GM21529 (cell line): ENCODE measurements around the gene EPS8L3.

ENCODE experiments used
- ATAC-seq: cut with Tn5 transposase; IDR thresholded peaks from one replicate; pipeline ENCODE4 v1.9.1; 2021; ENCODE audit not compliant: unreplicated experiment

Gene EPS8L3

GRCh38 chr1:109739738-109740614 lies 23.7 kb downstream of the EPS8L3 start:
- peak; percentile 56 for ATAC-seq

DNA sequence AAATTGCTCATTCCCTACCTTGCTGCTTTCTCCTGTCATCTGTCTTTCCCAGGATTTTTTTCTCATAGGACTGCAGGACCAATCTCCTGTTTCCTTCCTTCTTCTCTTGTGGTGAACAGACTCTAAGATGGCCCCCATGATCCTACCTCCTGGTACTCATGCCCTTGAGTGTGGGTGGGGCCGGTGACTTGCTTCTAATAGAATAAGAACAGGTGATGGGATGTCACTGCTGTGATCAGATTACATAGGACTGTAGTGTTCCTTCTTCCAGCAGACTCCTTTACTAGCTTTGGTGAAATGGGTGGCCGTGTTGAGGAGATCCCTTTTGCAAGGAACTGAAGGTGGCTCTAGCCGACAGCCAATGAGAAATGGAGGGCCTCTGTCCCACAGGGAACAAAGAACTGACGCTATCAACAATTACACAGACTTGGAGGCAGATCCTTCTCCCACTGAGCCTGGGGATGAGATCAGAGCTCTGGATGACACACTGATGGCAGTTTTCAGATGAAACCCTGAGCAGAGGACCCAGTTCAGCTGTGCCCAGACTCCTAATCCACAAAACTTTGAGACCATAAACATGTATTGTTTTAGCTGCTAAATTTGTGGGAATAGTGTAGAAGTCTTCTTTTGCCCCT lies 30.4 kb downstream of the EPS8L3 start:
- ATAC-seq: no peak

DNA sequence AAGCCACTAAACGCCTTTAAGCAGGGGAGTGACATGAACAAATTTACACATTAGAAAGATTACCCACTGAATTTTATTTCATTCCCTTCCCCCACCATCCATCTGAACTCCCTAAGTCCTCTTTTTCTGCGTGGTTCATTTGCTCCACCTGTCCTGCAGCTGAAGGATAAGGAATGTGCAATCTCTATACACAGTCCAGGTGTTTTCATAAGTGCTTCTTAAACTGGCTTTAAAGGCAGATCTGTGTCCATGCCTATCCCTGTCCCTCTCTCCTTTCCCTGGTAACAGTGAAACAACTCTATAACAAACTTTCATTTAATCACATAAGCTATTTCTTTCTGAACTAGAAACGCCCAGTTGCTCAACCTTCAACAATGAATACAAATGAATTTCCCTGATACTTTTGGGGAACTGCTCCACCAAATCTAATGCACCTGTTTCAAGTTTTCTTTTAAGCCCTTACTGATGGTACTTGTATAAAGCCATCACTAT lies 31.3 kb downstream of the EPS8L3 start:
- no peak for ATAC-seq

DNA sequence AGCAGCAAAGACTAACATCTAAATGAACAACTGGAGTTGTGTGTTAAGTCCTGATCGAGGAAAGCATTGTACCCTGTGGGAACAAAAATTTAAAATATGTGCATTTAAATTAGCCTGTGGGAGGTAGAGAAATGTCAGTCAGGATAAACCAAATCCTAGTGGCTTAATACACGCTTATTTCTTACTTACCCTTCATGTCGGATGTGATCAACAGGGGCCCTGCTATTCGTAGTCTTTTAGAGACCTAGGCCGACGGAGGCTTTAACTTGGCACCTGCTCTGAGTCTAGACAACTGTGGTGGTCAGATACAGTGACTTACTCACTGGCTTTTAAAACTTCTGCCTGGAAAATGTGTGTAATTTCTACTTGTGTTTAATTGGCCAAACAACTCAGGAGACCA lies 33.1 kb downstream of the EPS8L3 start:
- ATAC-seq: no peak

- ATAC-seq: no peak
Measured at GRCh38 chr1:109728870-109729269, 34.9 kb downstream of the EPS8L3 start.

DNA sequence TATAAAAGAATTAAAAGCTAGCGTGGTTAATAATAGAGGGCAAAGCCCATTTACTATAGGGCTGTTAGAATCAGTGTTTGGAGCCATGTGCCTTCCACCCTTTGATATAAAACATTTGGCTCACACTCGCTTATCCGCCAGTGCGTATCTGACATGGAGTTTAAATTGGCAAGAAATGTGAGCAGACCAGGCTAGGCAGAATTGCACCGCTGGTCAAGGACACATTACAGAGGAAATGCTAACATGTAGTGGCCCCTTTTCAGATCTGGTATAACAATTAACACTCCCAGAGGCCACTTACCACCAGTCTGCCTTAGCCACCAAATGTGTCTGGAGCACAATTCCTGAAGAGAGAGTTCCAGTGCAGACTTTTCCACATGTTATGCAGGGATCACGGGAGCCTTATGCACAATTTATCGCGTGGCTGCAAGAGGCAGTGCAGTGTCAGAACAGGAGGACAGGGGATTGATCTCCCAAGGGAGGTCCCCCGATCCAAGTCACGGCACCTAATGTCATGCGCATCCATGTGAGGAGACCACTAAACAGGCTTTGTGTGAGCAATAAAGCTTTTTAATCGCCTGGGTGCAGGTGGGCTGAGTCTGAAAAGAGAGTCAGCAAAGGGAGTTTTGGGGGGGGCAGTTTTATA lies 36.9 kb downstream of the EPS8L3 start:
- no peak for ATAC-seq

DNA sequence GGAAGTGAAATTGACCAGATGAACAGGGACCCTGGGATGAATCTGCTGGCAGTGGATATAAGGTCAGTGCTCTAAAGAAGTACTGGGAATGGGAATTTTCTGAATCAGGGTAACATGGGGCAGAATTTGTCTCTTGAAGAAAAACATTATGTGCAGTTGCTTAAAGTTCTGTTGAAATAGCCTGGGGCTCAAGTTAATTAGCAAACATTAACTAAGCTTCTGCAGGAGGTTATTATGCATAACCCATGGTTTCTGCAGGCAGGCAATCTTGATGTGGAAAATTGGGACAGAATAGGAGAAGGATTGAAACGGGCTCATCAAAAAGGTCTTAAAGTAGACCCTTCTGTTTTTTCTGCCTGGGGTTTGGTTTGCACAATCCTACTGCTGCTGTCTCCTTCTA lies 37.7 kb downstream of the EPS8L3 start:
- ATAC-seq: no peak

DNA sequence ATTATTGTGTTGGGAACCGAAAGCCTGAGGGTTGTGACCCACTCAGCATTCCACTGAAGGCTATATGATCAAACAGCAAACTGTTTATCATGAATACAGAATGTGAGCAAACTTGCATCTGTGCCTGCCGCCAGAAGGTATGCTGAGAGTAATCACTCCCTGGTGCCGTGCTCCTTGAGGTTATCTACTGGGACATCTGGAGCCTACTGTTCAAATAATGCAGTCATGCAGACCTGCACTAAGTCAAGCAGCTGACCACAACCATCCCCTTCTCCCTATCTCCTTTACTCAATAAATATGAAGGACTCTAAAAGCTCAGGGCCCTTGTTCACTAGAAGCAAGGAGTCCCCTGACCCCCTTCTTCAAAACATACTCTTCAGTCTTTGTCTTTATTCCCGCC lies 38.2 kb downstream of the EPS8L3 start:
- ATAC-seq: no peak

DNA sequence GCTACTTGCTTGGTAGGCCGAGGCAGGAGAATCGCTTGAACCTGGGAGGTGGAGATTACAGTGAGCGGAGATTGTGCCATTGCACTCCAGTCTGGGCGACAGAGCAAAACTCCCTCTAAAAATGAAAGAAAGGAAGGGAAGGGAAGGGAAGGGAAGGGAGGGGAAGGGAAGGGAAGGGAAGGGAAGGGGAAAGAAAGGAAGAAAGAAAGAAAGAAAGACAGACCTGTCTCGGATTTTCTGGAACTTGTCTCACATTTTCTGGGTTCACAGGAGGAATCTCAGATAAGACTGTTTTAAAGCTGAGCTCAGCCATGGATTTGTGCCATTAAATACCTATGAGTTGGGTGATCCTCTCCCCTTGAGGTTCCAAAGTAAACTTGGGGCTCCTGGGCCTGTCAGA lies 38.8 kb downstream of the EPS8L3 start:
- ATAC-seq: no peak

- no peak for ATAC-seq
Measured at GRCh38 chr1:109722908-109723691, 40.6 kb downstream of the EPS8L3 start.

DNA sequence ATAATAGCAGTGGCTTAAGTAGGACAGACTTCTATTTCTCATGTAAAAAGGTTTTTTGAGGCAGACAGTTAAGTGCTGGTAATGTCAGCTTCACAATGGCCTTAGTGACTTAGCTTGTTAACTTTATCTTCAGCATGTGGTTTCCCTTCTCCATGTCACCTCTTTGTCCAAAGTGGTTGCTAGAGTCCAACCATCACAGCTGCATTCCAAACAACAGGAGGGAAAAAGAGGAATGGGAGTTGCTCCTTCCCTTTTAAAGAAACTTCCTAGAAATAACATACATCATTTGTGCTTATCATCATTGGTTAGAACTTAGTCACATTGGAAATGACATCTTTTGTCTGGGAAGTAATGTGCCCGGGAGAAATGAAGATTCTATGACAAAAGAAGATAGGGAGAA lies 41.8 kb downstream of the EPS8L3 start:
- ATAC-seq: no peak

GRCh38 chr1:109721042-109721441 lies 42.7 kb downstream of the EPS8L3 start:
- ATAC-seq: no peak

GRCh38 chr1:109719337-109719837 lies 44.3 kb downstream of the EPS8L3 start:
- ATAC-seq: no peak

DNA sequence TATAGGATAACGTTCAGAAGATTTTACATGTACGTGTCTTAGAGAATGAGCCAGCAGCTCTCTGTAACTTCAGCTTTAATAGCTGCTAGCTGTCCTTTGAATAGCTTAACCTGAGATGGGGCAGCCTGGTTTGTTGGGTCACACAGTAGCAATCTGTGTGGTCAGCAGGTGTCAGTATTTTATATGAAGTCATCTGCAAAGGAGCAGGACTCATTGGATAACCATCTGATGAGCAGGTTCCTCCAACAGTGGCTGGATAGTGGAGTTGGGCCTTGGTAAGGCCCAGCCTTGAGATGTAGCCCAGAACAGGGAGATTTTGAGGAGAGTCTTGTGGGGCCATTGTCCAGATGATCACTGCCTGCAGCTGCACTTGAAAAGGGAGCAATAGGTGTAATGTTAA lies 45.2 kb downstream of the EPS8L3 start:
- ATAC-seq: no peak

GRCh38 chr1:109717729-109718128 lies 46.0 kb downstream of the EPS8L3 start:
- ATAC-seq: no peak

- no peak for ATAC-seq
Measured at GRCh38 chr1:109716570-109717090, 47.1 kb downstream of the EPS8L3 start.

GRCh38 chr1:109716121-109716520 lies 47.6 kb downstream of the EPS8L3 start:
- ATAC-seq: no peak

- ATAC-seq: no peak
Measured at GRCh38 chr1:109714661-109715372, 48.9 kb downstream of the EPS8L3 start.

DNA sequence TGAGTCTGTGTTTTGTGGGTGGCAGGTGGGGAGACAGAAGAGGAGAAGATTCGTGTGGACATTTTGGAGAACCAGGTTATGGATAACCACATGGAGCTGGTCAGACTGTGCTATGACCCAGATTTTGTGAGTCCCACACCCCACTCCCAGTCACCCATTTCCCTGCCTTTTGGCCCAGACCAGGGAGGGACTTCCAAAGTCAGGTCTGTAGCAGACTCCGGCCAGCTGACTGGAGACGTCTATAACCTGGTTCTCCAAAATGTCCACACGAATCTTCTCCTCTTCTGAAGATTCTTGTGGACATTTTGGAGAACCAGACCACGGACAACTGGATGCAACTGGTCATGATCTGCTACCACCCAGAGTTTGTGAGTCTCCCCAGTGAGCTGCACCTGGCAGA lies 50.1 kb downstream of the EPS8L3 start:
- ATAC-seq: no peak

DNA sequence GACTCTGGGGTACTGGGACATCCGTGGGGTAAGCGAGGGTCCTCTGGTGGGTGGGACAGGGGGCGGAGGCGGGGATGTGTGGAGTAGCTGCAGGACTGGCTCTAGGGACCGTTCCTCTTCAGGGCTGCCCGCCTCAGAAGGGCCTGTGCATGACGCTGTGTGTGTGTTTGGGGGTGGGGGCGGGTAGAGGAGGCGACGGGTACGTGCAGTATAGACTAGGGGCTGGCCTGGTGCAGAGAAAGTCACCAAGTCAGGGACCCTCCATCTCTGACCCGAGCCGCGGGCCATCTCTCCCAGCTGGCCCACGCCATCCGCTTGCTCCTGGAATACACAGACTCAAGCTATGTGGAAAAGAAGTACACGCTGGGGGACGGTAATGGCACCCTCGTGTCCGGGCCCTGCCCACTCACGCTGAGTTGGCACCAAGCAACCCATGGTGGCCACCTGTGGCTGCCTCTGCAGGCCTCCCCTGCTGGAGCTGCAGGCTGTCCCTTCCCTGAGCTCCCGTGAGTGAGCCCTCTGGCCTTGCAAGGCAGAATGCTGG lies 51.3 kb downstream of the EPS8L3 start:
- no peak for ATAC-seq
